Esophagus (tissue), 2 donors: Measurements from ENCODE around the gene RXRB. TPM values are rescaled to one million over a fixed set of nuclear protein-coding genes. Genes with fewer than 3 reads are reported as not detected.

Experiments
- H3K27ac ChIP-seq, 2 donors: one replicate each; pipeline ENCODE4 v1.5.1; 2013; ENCODE audit warnings: low read depth in 2 of 2, mild to moderate bottlenecking in 2 of 2, inconsistent platforms in 1 of 2, low read length in 1 of 2, moderate library complexity in 1 of 2
- H3K27me3 ChIP-seq, 2 donors: one replicate each; pipeline ENCODE4 v1.6.1; 2013; ENCODE audit warnings: low read length in 2 of 2, control low read depth in 1 of 2, mild to moderate bottlenecking in 1 of 2; ENCODE audit not compliant: insufficient read depth in 2 of 2, control insufficient read depth in 1 of 2
- H3K36me3 ChIP-seq, 2 donors: one replicate each; pipeline ENCODE4 v1.6.1; 2013; ENCODE audit warnings: low read length in 1 of 2; ENCODE audit not compliant: control insufficient read depth in 2 of 2, insufficient read depth in 2 of 2
- H3K4me1 ChIP-seq, 2 donors: one replicate each; pipeline ENCODE4 v1.6.1; 2013; ENCODE audit warnings: low read length in 1 of 2; ENCODE audit not compliant: control insufficient read depth in 2 of 2, insufficient read depth in 2 of 2
- H3K4me3 ChIP-seq, 2 donors: one replicate each; pipeline ENCODE4 v1.5.1; 2013; ENCODE audit warnings: low read length in 2 of 2, mild to moderate bottlenecking in 2 of 2, low read depth in 1 of 2, moderate library complexity in 1 of 2
- H3K9me3 ChIP-seq, 2 donors: one replicate each; pipeline ENCODE4 v1.6.1; 2013; ENCODE audit warnings: mild to moderate bottlenecking in 2 of 2, low read depth in 1 of 2, low read length in 1 of 2, moderate library complexity in 1 of 2; ENCODE audit not compliant: control insufficient read depth in 2 of 2, insufficient read depth in 1 of 2
- WGBS, 2 donors: extraction: QIAGEN DNeasy Blood & Tissue Kit; methylation state at CpG; one replicate each; pipeline ENCODE4 v1.1.7; 2013; 5-methylcytosine and 5-hydroxymethylcytosine counted together
- polyA plus RNA-seq, 2 donors: library from polyadenylated mRNA; stranded (reverse); fragments of 200-250 nt; gene quantifications; one replicate each; pipeline ENCODE4 v1.2.3, GENCODE V29; 2013
- donor health status: healthy with polysubstance abuse.
- donor health status: Bipolar disorder and iron deficiency.

RXRB gene
- polyA plus RNA-seq, 2 donors, result 24.4 to 30.0 TPM

- peaks cover 9 to 14% of the 10 kb centered on the region in 2 donors for H3K4me1 ChIP-seq
- H3K36me3 ChIP-seq, result peaks cover 18 to 37% of the 10 kb centered on the region in 2 donors
- 1 to 2% methylated on average over 18 to 26 of the region's 26 CpGs for WGBS, 2 donors
- no peaks in the 10 kb centered on the region for H3K27me3 ChIP-seq
- peak overlapping the region; percentile 91 to 94 for H3K4me3 ChIP-seq
- peak overlapping the region; percentile 95 to 99 for H3K27ac ChIP-seq
- H3K9me3 ChIP-seq, result no peaks in the 10 kb centered on the region
Measured at GRCh38 chr6:33199687-33200218, 712 bp downstream of the RXRB start.

- WGBS, 2 donors, result 31 to 35% methylated on average over 3 of the region's 3 CpGs
- Histone ChIP-seq H3K27me3 (no peaks in the 10 kb centered on the region), H3K9me3 (no peaks in the 10 kb centered on the region), H3K36me3 (peaks cover 18 to 42% of the 10 kb centered on the region in 2 donors), H3K4me1 (peaks cover 9 to 14% of the 10 kb centered on the region in 2 donors), H3K4me3 (peak overlapping the region in 1 of 2 donors; percentile 94), H3K27ac (peak overlapping the region in 1 of 2 donors; percentile 99)
Measured at GRCh38 chr6:33198853-33199436, 1.5 kb downstream of the RXRB start.

- WGBS, 2 donors, result 68 to 69% methylated on average over 6 of the region's 6 CpGs
- no peak overlapping the region for H3K27ac ChIP-seq
- H3K4me3 ChIP-seq, result no peak overlapping the region
- no peaks in the 10 kb centered on the region for H3K27me3 ChIP-seq
- H3K36me3 ChIP-seq, result peaks cover 18 to 36% of the 10 kb centered on the region in 2 donors
- no peaks in the 10 kb centered on the region for H3K9me3 ChIP-seq
- H3K4me1 ChIP-seq, result peaks cover 12 to 14% of the 10 kb centered on the region in 2 donors
Measured at GRCh38 chr6:33198159-33198852, 2.2 kb downstream of the RXRB start.

GRCh38 chr6:33197431-33198048 lies 2.9 kb downstream of the RXRB start:
- H3K4me1 ChIP-seq, result peaks cover 19% of the 10 kb centered on the region in 2 donors
- no peak overlapping the region for H3K27ac ChIP-seq
- 24 to 40% methylated on average over 12 of the region's 12 CpGs for WGBS, 2 donors
- H3K9me3 ChIP-seq, result no peaks in the 10 kb centered on the region
- H3K4me3 ChIP-seq, result no peak overlapping the region
- H3K36me3 ChIP-seq, result peaks cover 14 to 31% of the 10 kb centered on the region in 2 donors
- no peaks in the 10 kb centered on the region for H3K27me3 ChIP-seq

- H3K36me3 ChIP-seq, result peaks cover 14 to 24% of the 10 kb centered on the region in 2 donors
- H3K4me3 ChIP-seq, result no peak overlapping the region
- H3K9me3 ChIP-seq, result no peaks in the 10 kb centered on the region
- 80 to 81% methylated on average over 15 of the region's 15 CpGs for WGBS, 2 donors
- H3K27ac ChIP-seq, result no peak overlapping the region
- no peaks in the 10 kb centered on the region for H3K27me3 ChIP-seq
- peaks cover 7 to 14% of the 10 kb centered on the region in 2 donors for H3K4me1 ChIP-seq
Measured at GRCh38 chr6:33195304-33196165, 4.9 kb downstream of the RXRB start.

GRCh38 chr6:33194431-33194979 lies 6.0 kb downstream of the RXRB start:
- H3K27ac ChIP-seq, result no peak overlapping the region

GRCh38 chr6:33193619-33194018 lies 6.8 kb downstream of the RXRB start:
- Histone ChIP-seq H3K36me3 (peaks cover 14 to 24% of the 10 kb centered on the region in 2 donors), H3K9me3 (no peaks in the 10 kb centered on the region), H3K4me1 (peaks cover 5 to 9% of the 10 kb centered on the region in 2 donors), H3K27ac (peak overlapping the region in 1 of 2 donors; percentile 33), H3K4me3 (no peak overlapping the region), H3K27me3 (no peaks in the 10 kb centered on the region)
- 57 to 65% methylated on average over 6 of the region's 6 CpGs for WGBS, 2 donors

More at GRCh38 chr6:33194431-33194979, 6.0 kb downstream of the RXRB start:
- Histone ChIP-seq H3K9me3 (no peaks in the 10 kb centered on the region), H3K4me3 (no peak overlapping the region), H3K36me3 (peaks cover 14 to 24% of the 10 kb centered on the region in 2 donors), H3K27me3 (no peaks in the 10 kb centered on the region), H3K4me1 (peaks cover 7 to 14% of the 10 kb centered on the region in 2 donors)
- 68 to 69% methylated on average over 8 of the region's 8 CpGs for WGBS, 2 donors

- peak overlapping the region; percentile 20 to 37 for H3K4me3 ChIP-seq
Measured at GRCh38 chr6:33192671-33193602, 7.5 kb downstream of the RXRB start.

More at GRCh38 chr6:33192671-33193602, 7.5 kb downstream of the RXRB start:
- H3K27me3 ChIP-seq, result no peaks in the 10 kb centered on the region
- WGBS, 2 donors, result 3 to 5% methylated on average over 36 to 72 of the region's 72 CpGs
- peak overlapping the region in 1 of 2 donors; percentile 33 for H3K27ac ChIP-seq
- no peaks in the 10 kb centered on the region for H3K9me3 ChIP-seq
- H3K36me3 ChIP-seq, result peaks cover 14 to 24% of the 10 kb centered on the region in 2 donors
- peaks cover 5 to 9% of the 10 kb centered on the region in 2 donors for H3K4me1 ChIP-seq
